Right lobe of liver (tissue), 4 donors: Measurements from ENCODE around the gene KIF25.

ENCODE experiments used
- POLR2A ChIP-seq: fragments of 450-650 bp; IDR thresholded peaks from one replicate; pipeline ENCODE4 v1.6.1; 2017; ENCODE audit warnings: antibody characterized with exemption, mild to moderate bottlenecking
- TF ChIP-seq, protein P1 (sequence below), 4 donors: fragments of 200-600 bp in 3 of 4; fragments of 450-650 bp in 1 of 4; IDR thresholded peaks; one replicate each; pipeline versions ENCODE4 v1.5.1 to v1.8.0; 2016 to 2022; ENCODE audit warnings: antibody characterized with exemption in 4 of 4, mild to moderate bottlenecking in 2 of 4
- donor health status: DM: no; HTN: no; CAD: no.
- donor health status: DM: no; HTN: no; CAD: no.
- donor health status: DM: no; HTN: yes; CAD: no.

- TF ChIP-seq, protein P1, sequence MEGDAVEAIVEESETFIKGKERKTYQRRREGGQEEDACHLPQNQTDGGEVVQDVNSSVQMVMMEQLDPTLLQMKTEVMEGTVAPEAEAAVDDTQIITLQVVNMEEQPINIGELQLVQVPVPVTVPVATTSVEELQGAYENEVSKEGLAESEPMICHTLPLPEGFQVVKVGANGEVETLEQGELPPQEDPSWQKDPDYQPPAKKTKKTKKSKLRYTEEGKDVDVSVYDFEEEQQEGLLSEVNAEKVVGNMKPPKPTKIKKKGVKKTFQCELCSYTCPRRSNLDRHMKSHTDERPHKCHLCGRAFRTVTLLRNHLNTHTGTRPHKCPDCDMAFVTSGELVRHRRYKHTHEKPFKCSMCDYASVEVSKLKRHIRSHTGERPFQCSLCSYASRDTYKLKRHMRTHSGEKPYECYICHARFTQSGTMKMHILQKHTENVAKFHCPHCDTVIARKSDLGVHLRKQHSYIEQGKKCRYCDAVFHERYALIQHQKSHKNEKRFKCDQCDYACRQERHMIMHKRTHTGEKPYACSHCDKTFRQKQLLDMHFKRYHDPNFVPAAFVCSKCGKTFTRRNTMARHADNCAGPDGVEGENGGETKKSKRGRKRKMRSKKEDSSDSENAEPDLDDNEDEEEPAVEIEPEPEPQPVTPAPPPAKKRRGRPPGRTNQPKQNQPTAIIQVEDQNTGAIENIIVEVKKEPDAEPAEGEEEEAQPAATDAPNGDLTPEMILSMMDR (IDR thresholded peaks at IDR 0.05): no peak
- TF ChIP-seq POLR2A: no peak
Measured at GRCh38 chr6:168041928-168042327, 44.5 kb downstream of the KIF25 start.
